HEK293 (cell line): ENCODE data around the gene SYNGR1.

Source experiments
- GLIS2 ChIP-seq: fragments of 450-650 bp; formaldehyde crosslinking; IDR thresholded peaks from 2 replicates; pipeline ENCODE4 v1.5.1; 2016; ENCODE audit warnings: missing biosample characterization, missing genetic modification characterization
- KLF10 ChIP-seq: fragments of 450-650 bp; IDR thresholded peaks from 2 replicates; pipeline ENCODE4 v1.5.1; 2018; ENCODE audit warnings: missing biosample characterization, mild to moderate bottlenecking, missing genetic modification characterization
- MEIS1 ChIP-seq: sonication (generic); formaldehyde crosslinking; IDR thresholded peaks from 2 replicates; pipeline ENCODE4 v1.8.1; 2022; ENCODE audit warnings: missing genetic modification reagents, mild to moderate bottlenecking, borderline replicate concordance
- SP2 ChIP-seq: fragments of 450-650 bp; formaldehyde crosslinking; IDR thresholded peaks from 2 replicates; pipeline ENCODE4 v1.5.1; 2016; ENCODE audit warnings: missing biosample characterization, missing genetic modification characterization
- TRIM28 ChIP-seq: IDR thresholded peaks from 2 replicates; pipeline ENCODE4 v1.6.1; 2011; ENCODE audit warnings: low read length, control low read depth, borderline replicate concordance
- YY2 ChIP-seq: fragments of 450-650 bp; formaldehyde crosslinking; IDR thresholded peaks from 2 replicates; pipeline ENCODE4 v1.5.1; 2016; ENCODE audit warnings: missing biosample characterization, missing genetic modification characterization
- ZEB2 ChIP-seq: fragments of 450-650 bp; formaldehyde crosslinking; IDR thresholded peaks from 2 replicates; pipeline ENCODE4 v1.5.1; 2016; ENCODE audit warnings: missing biosample characterization, missing genetic modification characterization
- ZNF133 ChIP-seq: fragments of 450-650 bp; formaldehyde crosslinking; IDR thresholded peaks from 2 replicates; pipeline ENCODE4 v1.5.1; 2016; ENCODE audit warnings: missing biosample characterization, missing genetic modification characterization
- ZNF341 ChIP-seq: fragments of 450-650 bp; formaldehyde crosslinking; IDR thresholded peaks from 2 replicates; pipeline ENCODE4; 2016; ENCODE audit warnings: low read depth, missing biosample characterization, missing genetic modification characterization
- ZNF621 ChIP-seq: fragments of 450-650 bp; formaldehyde crosslinking; IDR thresholded peaks from 2 replicates; pipeline ENCODE4 v1.5.1; 2017; ENCODE audit warnings: missing biosample characterization, missing genetic modification characterization
- ZNF623 ChIP-seq: fragments of 450-650 bp; formaldehyde crosslinking; IDR thresholded peaks from 2 replicates; pipeline ENCODE4 v1.5.1; 2016; ENCODE audit warnings: missing biosample characterization, missing genetic modification characterization
- ZNF768 ChIP-seq: fragments of 450-650 bp; formaldehyde crosslinking; IDR thresholded peaks from 2 replicates; pipeline ENCODE4 v1.5.1; 2018; ENCODE audit warnings: missing biosample characterization, mild to moderate bottlenecking, missing genetic modification characterization
- ZNF830 ChIP-seq: fragments of 450-650 bp; IDR thresholded peaks from 2 replicates; pipeline ENCODE4 v1.5.0; 2018; ENCODE audit warnings: missing biosample characterization, missing genetic modification characterization, low read depth, mild to moderate bottlenecking, moderate library complexity
- ZSCAN23 ChIP-seq: fragments of 450-650 bp; formaldehyde crosslinking; IDR thresholded peaks from 2 replicates; pipeline ENCODE4 v1.5.1; 2016; ENCODE audit warnings: missing biosample characterization, missing genetic modification characterization
- TF ChIP-seq, protein P1 (sequence below): fragments of 450-650 bp; formaldehyde crosslinking; IDR thresholded peaks from 2 replicates; pipeline ENCODE4 v1.5.1; 2016; ENCODE audit warnings: missing biosample characterization, missing genetic modification characterization
- TF ChIP-seq, protein P2 (sequence below): fragments of 450-650 bp; formaldehyde crosslinking; IDR thresholded peaks from 2 replicates; pipeline ENCODE4 v1.5.1; 2017; ENCODE audit warnings: missing biosample characterization, missing genetic modification characterization
- TF ChIP-seq, protein P3 (sequence below): fragments of 450-650 bp; formaldehyde crosslinking; IDR thresholded peaks from 2 replicates; pipeline ENCODE4 v1.5.1; 2016; ENCODE audit warnings: missing biosample characterization, missing genetic modification characterization
- TF ChIP-seq, protein P4 (sequence below): fragments of 450-650 bp; formaldehyde crosslinking; IDR thresholded peaks from 2 replicates; pipeline ENCODE4 v1.5.1; 2016; ENCODE audit warnings: missing biosample characterization, missing genetic modification characterization, borderline replicate concordance
- TF ChIP-seq, protein P5 (sequence below): fragments of 450-650 bp; formaldehyde crosslinking; IDR thresholded peaks from 2 replicates; pipeline ENCODE4 v1.5.1; 2016; ENCODE audit warnings: missing biosample characterization, missing genetic modification characterization, low read depth
- TF ChIP-seq, protein P6 (sequence below): fragments of 450-650 bp; formaldehyde crosslinking; IDR thresholded peaks from 2 replicates; pipeline ENCODE4 v1.5.1; 2016; ENCODE audit warnings: missing biosample characterization, missing genetic modification characterization
- TF ChIP-seq, protein P7 (sequence below): fragments of 450-650 bp; formaldehyde crosslinking; IDR thresholded peaks from 2 replicates; pipeline ENCODE4 v1.5.1; 2016; ENCODE audit warnings: missing biosample characterization, missing genetic modification characterization
- TF ChIP-seq, protein P8 (sequence below): fragments of 450-650 bp; formaldehyde crosslinking; IDR thresholded peaks from 2 replicates; pipeline ENCODE4 v1.5.1; 2017; ENCODE audit warnings: missing biosample characterization, missing genetic modification characterization

Gene SYNGR1

DNA sequence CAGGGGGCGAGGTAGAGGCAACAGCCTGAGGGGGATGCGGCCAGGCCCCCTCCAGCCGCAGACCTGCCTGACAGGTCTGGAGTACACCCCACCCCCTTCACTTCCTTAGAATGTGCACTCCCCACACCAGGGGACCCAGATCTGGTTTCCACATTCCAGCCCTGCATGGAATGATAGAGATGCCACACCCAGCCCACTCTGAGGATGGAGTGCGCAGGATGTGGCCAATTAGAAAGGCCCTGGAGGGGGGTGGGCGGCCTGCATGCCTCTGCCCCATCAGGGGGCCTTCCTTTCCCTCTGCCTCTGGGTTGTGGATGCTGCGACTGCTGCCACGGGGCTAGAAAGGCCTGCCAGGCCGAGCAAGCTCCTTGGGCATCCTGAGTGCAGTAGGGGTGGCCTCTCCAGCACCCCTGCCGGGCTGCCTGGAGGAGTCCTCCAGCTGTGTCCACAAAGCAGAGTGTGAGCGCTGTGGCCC, 78.8 kb downstream of the SYNGR1 start (continued):
- TF ChIP-seq, protein P1, sequence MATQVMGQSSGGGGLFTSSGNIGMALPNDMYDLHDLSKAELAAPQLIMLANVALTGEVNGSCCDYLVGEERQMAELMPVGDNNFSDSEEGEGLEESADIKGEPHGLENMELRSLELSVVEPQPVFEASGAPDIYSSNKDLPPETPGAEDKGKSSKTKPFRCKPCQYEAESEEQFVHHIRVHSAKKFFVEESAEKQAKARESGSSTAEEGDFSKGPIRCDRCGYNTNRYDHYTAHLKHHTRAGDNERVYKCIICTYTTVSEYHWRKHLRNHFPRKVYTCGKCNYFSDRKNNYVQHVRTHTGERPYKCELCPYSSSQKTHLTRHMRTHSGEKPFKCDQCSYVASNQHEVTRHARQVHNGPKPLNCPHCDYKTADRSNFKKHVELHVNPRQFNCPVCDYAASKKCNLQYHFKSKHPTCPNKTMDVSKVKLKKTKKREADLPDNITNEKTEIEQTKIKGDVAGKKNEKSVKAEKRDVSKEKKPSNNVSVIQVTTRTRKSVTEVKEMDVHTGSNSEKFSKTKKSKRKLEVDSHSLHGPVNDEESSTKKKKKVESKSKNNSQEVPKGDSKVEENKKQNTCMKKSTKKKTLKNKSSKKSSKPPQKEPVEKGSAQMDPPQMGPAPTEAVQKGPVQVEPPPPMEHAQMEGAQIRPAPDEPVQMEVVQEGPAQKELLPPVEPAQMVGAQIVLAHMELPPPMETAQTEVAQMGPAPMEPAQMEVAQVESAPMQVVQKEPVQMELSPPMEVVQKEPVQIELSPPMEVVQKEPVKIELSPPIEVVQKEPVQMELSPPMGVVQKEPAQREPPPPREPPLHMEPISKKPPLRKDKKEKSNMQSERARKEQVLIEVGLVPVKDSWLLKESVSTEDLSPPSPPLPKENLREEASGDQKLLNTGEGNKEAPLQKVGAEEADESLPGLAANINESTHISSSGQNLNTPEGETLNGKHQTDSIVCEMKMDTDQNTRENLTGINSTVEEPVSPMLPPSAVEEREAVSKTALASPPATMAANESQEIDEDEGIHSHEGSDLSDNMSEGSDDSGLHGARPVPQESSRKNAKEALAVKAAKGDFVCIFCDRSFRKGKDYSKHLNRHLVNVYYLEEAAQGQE (tag by site-specific recombination) = no peak
- TF ChIP-seq ZNF623 (no peak), TRIM28 (no peak), SP2 (tag by site-specific recombination) (peak; percentile 31), ZNF133 (no peak), ZNF830 (tag by site-specific recombination) (no peak), ZNF341 (tag by site-specific recombination) (peak; percentile 77), ZNF768 (tag by site-specific recombination) (no peak), MEIS1 (CRISPR knock-in tag) (no peak), YY2 (no peak), ZEB2 (tag by site-specific recombination) (0 out of 2 replicates have a peak, but pooled peaks have one; percentile 26), GLIS2 (tag by site-specific recombination) (peak; percentile 58), ZNF621 (no peak), KLF10 (peak; percentile 89), ZSCAN23 (no peak)
- TF ChIP-seq, protein P2, sequence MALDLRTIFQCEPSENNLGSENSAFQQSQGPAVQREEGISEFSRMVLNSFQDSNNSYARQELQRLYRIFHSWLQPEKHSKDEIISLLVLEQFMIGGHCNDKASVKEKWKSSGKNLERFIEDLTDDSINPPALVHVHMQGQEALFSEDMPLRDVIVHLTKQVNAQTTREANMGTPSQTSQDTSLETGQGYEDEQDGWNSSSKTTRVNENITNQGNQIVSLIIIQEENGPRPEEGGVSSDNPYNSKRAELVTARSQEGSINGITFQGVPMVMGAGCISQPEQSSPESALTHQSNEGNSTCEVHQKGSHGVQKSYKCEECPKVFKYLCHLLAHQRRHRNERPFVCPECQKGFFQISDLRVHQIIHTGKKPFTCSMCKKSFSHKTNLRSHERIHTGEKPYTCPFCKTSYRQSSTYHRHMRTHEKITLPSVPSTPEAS = no peak
- TF ChIP-seq, protein P3, sequence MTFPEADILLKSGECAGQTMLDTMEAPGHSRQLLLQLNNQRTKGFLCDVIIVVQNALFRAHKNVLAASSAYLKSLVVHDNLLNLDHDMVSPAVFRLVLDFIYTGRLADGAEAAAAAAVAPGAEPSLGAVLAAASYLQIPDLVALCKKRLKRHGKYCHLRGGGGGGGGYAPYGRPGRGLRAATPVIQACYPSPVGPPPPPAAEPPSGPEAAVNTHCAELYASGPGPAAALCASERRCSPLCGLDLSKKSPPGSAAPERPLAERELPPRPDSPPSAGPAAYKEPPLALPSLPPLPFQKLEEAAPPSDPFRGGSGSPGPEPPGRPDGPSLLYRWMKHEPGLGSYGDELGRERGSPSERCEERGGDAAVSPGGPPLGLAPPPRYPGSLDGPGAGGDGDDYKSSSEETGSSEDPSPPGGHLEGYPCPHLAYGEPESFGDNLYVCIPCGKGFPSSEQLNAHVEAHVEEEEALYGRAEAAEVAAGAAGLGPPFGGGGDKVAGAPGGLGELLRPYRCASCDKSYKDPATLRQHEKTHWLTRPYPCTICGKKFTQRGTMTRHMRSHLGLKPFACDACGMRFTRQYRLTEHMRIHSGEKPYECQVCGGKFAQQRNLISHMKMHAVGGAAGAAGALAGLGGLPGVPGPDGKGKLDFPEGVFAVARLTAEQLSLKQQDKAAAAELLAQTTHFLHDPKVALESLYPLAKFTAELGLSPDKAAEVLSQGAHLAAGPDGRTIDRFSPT (tag by site-specific recombination) = no peak
- TF ChIP-seq, protein P4, sequence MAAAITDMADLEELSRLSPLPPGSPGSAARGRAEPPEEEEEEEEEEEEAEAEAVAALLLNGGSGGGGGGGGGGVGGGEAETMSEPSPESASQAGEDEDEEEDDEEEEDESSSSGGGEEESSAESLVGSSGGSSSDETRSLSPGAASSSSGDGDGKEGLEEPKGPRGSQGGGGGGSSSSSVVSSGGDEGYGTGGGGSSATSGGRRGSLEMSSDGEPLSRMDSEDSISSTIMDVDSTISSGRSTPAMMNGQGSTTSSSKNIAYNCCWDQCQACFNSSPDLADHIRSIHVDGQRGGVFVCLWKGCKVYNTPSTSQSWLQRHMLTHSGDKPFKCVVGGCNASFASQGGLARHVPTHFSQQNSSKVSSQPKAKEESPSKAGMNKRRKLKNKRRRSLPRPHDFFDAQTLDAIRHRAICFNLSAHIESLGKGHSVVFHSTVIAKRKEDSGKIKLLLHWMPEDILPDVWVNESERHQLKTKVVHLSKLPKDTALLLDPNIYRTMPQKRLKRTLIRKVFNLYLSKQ = no peak
- TF ChIP-seq, protein P5, sequence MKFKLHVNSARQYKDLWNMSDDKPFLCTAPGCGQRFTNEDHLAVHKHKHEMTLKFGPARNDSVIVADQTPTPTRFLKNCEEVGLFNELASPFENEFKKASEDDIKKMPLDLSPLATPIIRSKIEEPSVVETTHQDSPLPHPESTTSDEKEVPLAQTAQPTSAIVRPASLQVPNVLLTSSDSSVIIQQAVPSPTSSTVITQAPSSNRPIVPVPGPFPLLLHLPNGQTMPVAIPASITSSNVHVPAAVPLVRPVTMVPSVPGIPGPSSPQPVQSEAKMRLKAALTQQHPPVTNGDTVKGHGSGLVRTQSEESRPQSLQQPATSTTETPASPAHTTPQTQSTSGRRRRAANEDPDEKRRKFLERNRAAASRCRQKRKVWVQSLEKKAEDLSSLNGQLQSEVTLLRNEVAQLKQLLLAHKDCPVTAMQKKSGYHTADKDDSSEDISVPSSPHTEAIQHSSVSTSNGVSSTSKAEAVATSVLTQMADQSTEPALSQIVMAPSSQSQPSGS (tag by site-specific recombination) = no peak
- TF ChIP-seq, protein P6, sequence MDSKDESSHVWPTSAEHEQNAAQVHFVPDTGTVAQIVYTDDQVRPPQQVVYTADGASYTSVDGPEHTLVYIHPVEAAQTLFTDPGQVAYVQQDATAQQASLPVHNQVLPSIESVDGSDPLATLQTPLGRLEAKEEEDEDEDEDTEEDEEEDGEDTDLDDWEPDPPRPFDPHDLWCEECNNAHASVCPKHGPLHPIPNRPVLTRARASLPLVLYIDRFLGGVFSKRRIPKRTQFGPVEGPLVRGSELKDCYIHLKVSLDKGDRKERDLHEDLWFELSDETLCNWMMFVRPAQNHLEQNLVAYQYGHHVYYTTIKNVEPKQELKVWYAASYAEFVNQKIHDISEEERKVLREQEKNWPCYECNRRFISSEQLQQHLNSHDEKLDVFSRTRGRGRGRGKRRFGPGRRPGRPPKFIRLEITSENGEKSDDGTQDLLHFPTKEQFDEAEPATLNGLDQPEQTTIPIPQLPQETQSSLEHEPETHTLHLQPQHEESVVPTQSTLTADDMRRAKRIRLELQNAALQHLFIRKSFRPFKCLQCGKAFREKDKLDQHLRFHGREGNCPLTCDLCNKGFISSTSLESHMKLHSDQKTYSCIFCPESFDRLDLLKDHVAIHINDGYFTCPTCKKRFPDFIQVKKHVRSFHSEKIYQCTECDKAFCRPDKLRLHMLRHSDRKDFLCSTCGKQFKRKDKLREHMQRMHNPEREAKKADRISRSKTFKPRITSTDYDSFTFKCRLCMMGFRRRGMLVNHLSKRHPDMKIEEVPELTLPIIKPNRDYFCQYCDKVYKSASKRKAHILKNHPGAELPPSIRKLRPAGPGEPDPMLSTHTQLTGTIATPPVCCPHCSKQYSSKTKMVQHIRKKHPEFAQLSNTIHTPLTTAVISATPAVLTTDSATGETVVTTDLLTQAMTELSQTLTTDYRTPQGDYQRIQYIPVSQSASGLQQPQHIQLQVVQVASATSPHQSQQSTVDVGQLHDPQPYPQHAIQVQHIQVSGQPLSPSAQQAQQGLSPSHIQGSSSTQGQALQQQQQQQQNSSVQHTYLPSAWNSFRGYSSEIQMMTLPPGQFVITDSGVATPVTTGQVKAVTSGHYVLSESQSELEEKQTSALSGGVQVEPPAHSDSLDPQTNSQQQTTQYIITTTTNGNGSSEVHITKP (tag by site-specific recombination) = peak; percentile 70
- TF ChIP-seq, protein P7, sequence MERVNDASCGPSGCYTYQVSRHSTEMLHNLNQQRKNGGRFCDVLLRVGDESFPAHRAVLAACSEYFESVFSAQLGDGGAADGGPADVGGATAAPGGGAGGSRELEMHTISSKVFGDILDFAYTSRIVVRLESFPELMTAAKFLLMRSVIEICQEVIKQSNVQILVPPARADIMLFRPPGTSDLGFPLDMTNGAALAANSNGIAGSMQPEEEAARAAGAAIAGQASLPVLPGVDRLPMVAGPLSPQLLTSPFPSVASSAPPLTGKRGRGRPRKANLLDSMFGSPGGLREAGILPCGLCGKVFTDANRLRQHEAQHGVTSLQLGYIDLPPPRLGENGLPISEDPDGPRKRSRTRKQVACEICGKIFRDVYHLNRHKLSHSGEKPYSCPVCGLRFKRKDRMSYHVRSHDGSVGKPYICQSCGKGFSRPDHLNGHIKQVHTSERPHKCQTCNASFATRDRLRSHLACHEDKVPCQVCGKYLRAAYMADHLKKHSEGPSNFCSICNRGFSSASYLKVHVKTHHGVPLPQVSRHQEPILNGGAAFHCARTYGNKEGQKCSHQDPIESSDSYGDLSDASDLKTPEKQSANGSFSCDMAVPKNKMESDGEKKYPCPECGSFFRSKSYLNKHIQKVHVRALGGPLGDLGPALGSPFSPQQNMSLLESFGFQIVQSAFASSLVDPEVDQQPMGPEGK (tag by site-specific recombination) = 0 out of 2 replicates have a peak, but pooled peaks have one; percentile 9
- TF ChIP-seq, protein P8, sequence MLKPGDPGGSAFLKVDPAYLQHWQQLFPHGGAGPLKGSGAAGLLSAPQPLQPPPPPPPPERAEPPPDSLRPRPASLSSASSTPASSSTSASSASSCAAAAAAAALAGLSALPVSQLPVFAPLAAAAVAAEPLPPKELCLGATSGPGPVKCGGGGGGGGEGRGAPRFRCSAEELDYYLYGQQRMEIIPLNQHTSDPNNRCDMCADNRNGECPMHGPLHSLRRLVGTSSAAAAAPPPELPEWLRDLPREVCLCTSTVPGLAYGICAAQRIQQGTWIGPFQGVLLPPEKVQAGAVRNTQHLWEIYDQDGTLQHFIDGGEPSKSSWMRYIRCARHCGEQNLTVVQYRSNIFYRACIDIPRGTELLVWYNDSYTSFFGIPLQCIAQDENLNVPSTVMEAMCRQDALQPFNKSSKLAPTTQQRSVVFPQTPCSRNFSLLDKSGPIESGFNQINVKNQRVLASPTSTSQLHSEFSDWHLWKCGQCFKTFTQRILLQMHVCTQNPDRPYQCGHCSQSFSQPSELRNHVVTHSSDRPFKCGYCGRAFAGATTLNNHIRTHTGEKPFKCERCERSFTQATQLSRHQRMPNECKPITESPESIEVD (tag by site-specific recombination) = no peak
